Stimulated activated CD4-positive, alpha-beta T cell treated with anti-CD3 and anti-CD28 coated beads, Interleukin-15, amount 100 ng/mL, for 1 hour (primary cell): ENCODE measurements around the gene ASB2.

ENCODE experiments used
- DNase-seq, 2 donors: peaks; one replicate each; pipeline ENCODE4 v3.0.0-alpha.2; 2020; ENCODE audit warnings: low read depth in 1 of 2, low spot score in 1 of 2

ASB2 gene

DNA sequence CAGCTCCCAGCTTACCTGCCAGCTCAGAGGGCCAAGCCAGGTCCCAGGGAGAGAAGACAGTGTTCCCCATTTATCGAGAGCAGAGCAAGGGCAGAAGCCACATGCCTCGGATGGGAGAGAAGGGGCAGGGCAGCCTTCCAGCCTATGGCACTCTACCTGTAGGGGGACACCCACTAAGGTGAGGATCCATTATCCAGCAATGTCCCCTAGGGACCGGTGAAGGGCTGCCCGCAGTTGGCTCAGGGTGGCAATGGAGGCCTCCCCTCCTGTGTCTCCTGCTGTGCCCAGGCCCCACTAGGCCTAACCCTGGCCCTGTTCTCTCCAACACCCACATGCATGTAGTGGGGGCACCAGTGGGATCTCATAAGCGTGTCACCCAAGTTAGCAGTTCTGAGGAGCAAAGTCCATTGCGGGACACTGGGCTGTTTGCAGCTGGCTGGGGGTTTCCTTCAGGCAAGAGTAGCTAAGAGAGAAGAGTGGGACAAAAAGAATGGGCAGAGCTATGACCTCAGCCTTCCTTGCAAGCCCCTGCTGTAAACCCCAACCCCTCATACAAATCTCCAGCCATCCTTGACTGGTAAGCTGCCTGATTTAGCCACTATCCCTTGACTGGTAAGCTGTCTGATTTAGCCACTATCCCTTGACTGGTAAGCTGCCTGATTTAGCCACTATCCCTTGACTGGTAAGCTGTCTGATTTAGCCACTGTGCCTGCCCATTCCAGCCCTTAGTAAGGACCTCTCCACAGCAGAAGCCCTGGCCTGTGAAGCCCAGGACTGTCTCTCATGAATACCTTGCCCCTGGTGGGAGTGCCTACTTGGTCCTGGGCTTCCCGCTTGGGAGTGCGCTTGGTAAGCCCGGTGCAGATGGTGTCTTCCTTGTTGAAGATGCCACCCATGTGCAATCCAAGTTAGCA, 5.2 kb upstream of the ASB2 start:
- DNase-seq, result no peak

DNA sequence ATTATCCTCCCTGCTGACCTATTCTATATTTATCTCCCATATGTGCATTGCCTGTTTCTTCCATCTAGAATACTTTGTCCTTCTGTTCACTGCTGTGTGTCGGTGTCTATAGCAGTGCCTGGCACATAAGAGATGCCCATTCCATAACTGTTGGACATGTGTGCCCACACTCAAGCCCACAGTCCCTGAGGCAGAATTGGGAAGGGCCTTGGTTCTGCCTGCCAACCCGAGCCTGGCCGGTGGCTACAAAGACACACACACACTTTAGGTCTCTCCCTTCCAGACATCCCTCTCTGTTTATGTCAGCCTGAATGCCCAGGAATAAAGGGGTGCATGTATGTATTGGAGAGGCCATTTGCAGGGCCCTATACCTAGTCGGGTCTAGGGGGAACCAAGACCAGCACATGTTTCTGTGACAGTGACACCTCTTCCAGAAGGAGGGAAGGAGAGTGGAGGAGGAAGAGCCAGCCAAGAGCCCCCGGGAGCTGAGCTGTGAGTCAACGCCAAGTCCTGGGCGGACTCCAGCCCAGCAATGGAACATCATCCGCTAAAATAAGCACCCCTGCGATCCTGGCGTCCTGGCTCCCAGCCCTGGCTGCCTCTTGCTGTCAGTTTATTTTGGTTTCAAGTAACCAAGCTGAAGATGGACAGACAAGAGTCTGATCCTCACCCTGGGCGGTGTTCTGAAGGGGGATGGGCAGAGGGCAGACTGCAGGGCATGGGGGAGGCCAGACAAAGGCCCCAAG, 4.3 kb upstream of the ASB2 start:
- DNase-seq, result no peak

DNA sequence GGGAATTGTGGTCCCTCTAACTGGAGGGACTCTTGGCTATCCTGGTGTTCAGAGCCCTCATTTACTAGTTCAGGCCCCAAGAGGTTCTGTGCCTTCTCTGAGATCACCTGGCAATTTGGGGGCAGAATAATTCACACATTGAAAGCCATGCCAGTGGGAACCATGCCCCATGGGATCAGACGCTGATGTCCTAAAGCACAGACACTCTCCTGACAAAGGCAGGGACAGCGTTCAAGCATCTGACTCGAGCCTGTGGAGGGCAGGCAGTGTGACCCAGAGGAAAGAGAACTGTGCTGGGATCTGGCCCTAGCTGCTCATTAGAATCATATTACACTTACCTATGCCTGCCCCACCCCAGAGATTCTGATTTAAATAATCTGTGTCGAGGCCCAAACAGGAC, 2.4 kb upstream of the ASB2 start:
- DNase-seq, result no peak

DNA sequence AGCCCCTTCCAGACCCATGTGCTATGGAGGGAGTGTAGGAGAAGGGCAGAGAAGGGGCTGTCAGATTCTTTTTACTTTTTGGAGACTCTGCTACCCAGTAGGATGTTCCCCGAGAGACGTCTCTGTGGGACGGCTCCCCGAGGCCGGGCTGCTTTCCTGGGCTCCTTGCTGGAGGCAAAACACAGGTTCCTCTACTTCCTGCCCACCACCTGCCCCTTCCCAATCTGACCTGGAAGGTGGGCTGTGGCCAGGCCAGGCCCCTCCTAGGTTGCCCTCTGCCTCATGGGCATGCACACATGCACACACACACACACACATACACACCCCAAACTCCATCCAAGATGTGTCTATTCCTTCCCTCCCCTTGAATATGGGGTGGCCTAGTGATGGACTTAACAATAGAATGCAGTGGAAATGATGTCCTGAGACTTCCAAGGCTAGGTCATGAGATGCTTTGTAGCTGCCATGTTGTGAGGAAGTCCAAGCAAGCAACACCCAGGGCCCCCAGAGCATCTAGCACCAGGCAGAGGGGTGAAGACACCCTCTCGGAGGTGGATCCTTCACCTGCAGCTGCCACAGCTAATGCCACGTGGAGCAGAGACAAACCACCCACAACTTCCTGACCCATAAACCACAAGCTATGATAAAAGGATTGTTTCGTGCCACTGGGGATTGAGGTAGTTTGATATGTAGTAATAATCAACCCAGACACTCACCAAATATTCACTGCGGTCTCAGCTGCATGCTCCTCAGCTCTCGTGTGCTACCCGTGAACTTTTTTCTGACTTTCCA, 1.6 kb upstream of the ASB2 start:
- DNase-seq, result peak; percentile 48 to 57

DNA sequence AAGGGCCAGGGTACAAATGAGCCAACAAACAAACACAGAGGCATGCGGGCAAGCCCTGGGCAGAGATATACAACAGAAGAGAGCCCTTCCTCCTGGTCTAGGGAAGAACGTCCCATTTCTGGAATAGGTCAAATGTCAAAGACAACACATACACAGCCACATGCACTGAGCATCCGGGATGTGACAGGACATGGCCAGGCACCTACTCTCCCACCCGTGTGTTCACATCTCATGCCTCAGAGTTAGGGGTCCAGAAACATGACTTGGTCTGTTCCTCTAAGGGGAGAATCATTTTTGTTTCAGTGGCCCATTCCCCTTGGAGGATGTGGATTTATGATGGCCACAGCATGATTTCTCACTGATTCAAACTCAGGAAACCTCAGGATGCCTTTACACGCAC, 801 bp upstream of the ASB2 start:
- DNase-seq, result no peak

DNA sequence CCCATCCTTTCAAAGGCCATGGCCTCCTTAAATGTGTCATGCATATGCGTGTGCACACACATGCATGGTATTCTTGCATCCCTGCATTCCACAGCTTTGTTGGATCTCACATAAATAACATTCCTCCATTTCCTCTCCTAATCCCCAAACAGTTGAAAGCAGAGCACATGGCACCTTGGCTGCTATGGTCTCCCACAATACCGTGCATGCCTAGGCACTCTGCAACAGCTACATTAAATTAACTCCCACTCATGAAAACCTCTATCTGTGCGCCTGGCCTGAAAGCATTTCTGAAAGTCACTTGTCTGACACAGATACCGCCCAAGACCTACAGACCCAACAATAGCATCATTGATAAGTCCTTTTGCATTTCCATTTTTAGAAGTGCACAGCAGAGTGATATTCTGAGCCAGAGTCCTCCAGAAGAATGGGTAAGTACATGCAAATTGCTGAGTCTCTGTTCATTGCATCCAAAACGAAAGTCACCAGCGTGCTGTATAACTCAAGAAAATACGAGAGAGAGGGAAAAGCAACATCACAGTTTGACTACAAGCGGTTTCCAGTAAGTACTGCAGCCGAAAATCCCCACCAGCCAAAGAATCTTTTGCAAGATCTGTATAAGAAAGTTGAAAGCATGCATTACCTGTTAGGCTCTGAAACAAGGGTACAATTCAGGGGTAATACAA, 436 bp downstream of the ASB2 start:
- DNase-seq, result no peak

DNA sequence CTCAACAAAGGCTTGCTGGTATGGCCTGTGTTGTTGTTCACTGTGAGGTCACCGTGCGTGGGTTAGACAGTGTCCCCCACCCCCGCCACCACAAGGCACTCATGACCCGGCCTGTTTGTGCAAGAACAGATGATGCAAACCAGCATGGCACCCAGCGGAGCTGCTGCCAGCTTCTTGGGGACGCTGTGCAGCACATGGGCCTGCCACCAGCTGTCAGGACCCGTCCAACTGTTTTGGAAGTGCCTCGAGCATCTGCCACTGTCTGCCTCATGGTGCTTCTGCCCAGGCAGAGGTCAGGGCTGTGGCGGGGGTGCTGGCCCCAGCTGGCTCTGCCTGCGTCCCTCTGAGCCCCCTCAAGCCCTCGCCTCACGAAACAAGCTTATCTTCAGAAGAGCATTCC, 1.5 kb downstream of the ASB2 start:
- DNase-seq, result no peak

DNA sequence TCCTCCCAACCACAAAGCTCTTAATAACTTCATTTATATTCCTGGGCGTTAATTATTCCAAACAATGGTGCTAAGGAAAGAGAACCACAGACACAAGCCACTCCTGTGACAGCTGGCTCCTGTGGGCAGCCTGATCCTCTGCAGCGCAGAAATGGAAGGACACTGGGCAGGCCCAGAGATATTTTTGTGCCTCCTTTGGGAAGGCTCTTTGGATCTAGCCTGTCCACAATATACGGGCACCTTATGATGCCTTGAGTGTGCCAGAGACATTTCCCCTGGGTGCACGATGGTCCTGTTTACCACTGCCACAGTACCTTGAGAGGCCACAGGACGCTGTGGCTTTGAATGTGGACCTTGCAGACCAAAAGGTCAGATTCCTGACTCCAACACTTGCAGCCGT, 2.1 kb downstream of the ASB2 start:
- DNase-seq, result no peak

DNA sequence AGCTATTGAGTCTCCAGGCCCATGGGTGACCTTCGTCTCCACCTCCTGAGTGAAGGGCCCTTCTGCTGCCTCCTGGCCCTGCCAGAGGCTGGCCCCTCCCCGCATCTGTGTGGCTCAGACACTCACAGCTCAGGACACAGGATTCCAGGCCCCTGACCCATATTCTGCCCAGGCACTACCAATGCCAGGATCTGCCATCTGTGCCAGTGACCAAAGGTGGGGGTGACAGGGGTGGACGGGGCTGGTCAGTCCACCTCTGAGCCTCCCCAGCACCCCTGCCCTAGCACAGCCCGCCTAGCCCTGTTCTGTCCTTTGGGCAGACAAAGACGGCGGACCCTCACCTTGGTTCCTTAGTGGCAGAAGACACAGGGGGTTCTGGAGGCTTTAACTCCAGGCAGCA, 2.8 kb downstream of the ASB2 start:
- no peak for DNase-seq

DNA sequence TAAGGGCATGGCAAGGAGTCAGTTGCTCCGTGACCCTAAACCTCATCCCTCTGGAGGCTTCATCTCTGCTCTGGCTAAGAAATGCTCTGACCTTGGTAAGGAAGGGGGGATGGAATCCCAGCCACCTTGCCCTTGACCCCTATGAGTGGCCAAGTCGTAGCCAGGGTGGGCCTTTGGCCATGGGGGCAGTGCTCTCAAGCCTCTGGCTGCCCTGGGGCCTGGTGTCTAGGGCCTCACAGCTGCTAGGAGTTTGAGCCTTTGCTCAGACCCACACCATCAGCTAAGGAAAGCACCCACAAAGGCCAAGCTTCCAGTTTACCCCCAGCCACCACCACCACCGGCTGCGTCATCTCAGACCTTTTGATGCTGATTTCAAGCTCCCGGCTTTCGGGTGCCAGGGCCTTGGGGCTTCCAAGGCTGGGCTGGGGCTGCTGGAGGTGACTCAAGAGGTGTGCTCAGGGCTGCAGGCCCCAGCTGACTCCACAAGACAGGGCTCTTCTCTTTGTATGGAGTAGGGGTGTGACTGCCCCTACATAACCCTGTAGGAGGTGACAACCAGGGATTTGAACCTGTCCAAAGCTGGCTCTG, 3.7 kb downstream of the ASB2 start:
- no peak for DNase-seq

DNA sequence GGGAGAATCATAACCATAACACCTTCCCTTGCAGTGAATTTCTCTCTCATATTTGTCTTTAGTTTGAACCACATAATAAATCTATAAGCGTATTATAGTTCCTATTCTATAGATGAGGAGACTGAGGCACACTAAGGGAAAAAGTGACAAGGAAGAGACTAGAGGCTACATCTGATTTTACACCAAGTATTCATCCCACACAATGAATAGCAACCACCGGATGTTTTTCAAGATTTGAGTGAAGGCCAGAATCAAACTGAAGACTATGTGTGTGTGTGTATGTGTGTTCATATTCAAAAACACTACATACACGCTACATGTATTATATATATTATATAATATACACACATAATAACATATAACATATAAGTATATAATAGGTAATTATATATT, 4.7 kb downstream of the ASB2 start:
- DNase-seq, result no peak

DNA sequence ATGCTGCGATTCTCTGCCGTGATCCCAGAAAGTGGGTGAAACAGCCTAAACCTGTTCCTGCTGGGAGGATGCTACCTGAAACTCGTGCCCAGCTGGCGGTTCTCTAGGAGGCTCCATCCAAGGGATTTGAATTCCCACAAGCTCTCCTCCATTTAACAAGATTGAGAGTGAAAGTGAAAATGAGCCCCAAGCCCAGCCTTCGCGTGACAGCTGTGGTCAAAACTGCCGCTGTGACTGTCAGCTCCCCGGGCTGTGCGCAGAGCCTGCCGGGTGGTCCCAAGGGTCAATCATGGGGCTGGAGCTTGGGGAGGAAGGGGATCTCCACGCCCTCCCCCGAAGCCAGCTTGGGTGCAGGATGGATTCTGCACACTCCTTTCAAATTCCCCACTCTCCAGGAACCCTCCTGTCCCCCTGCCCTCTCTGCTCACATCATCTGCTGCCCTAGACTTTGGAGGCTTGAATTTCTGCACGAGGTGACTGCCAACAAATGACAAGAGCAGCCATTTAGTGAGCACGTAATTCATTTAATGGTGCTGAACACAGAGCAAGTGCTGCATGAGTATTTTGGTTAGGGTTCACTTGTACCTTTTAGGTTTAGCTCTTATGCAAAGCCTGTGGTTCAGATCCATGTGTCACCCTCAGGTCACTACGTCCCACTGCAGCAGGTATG, 5.3 kb downstream of the ASB2 start:
- DNase-seq, result peak in 1 of 2 donors; percentile 39

DNA sequence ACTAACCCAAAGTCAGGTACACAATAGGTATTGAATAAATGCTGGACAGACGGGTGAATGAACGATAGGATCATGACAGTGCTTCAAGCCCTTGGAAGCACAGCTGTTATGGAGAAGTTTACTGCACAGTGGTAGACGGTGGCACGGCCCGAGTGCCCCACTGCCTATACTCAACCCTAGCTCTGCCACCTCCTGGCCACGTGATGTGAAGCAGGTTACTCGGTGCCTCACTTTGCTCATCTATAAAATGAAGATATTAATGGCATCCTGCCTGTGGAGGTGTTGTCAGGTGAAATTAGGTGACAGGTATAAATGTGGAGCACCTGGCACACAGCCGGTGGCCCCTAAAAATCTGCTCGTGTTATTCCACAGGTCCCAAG, 5.8 kb downstream of the ASB2 start:
- DNase-seq, result peak; percentile 53 to 57

DNA sequence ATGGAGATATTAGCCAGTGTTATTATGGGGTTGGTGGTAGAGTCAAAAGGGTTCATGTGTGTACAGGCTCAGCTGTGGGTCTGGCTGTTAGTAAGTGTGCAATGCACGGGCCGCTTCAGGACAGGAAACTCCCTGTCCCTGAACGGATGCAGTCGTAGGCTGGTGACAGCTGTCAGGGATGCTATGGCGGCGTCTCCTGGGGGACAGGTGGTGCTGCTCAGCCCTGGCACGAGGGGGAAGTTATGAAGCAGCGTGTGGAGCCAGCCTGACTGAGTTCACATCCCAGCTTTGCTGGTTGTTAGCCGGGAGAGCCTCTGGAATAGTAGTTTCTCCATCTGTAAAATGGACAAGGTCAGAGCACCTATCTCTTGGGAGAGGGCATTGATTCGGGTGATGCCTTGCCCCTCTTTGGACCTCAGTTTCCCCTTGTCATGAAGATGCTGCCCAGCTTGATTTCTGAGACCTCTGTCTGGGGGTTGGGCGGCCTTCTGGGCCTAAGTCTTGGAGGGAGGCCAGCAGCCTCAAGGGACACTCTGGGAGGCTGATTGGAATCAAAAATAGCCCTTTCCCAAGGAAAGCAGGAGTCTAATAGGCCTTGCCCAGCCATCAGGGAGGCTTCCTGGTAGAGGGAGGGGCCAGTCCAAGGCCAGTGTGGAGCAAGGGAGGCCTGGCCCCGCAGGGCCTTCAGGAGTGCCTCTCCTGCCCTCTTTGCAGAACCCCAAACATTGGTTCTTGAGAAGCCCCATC, 7.1 kb downstream of the ASB2 start:
- DNase-seq, result no peak

DNA sequence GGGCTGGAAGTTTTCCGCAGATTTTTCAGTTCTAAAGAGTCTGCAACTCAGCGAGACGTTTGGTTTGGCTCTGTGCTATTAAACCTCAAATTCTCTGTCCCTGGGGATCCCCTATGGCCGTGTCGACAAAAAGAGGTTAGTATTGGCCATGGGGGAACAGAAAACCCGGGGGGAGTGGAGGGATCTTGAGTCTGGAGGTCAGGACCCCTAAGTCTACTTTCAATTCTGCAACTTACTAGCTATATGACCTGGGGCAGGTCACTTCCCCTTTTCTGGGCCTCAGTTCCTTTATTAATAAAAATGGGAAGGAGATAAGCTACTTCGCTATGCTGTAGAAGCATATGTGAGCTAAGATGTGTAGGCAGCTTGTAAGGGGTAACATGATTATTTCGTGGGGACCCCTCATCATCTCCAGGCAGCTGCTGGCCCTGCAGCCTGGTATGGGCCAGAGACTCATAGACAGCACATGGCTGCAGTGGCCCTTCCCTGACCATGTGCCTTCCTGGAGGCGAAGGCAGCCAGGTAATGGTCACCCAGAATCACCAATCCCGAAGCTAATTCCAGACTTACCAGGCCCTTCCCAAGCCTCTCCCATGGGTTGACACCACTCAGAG, 8.6 kb downstream of the ASB2 start:
- no peak for DNase-seq

DNA sequence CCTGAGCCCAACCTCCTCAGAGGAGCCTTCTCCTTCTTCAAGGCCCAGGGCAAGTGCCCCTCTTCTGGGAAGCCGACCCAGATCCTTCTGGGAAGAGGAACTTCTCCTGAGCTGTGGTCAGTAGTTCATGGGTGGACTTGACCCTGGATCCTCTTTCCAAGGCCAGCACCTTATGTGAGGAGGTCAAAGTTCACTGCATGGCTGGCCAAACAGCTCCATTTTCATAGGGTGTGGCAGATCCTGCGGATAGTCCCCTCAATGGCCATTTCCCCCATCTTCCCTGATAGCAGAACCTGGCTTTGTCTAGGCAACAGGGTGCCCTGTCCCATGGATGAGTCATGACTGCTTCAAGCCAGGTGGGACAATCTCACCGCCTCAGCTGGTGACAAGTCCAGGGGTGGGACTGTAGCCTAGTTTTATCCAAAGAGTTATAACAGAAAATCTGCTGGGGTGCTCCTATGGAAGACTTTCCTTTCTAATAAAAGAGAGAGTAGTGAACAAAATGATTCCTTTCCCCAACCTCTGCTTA, 10.4 kb downstream of the ASB2 start:
- DNase-seq, result no peak

DNA sequence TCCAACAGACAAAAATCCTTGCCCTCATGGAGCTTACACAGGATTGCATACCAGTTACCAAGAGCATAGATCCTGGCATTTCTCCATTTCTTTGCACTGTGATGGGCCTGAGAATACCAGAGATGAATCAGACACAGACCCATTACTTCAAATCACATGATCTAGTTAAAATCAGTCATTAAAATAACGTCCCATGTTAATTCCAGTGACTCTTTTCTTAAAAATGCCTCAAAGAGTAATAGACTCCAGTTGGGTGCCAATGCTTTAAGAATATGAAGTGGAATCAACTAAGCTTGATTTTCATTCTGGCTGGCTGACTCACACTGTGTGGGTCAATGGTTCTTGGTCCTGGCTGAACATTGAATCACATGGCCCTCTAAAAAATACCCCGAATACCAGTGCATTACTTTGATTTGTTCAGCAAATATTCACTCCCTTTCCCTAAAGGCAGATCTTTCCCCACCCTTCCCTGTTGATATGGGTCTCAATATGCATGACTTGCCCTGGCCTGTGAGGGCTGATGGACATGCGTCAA, 11.0 kb downstream of the ASB2 start:
- DNase-seq, result no peak

DNA sequence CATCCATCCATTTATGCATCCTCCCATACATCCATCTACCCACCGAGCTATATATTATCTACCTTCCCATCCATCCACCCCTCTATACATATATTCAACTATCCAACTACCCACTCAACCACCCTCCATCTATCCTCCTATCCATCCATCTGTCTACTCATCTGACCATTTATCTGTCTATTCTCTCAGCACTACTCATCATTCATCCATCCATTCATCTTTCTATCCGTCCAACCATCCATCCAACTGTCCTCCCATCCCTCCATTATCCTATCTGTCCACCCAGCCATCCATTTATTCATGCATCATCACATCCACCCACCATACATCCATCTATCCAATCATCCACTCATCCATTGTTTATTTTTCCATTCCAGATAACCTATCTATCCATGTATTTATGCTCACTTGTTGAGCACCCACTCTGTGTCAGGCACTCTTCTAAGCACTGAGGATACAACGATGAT, 11.5 kb downstream of the ASB2 start:
- no peak for DNase-seq
